ENCODE data around the gene PCBP3. TPM values are rescaled to one million over a fixed set of nuclear protein-coding genes. Genes with fewer than 3 reads are reported as not detected.
"Not testable (repeated sequence)": the region's sequence is repeated elsewhere in the genome, so short reads cannot be mapped to it uniquely, and the experiment has no call there.

Gene PCBP3
- total RNA-seq, 1 donor from 2014 or later = not detected

DNA sequence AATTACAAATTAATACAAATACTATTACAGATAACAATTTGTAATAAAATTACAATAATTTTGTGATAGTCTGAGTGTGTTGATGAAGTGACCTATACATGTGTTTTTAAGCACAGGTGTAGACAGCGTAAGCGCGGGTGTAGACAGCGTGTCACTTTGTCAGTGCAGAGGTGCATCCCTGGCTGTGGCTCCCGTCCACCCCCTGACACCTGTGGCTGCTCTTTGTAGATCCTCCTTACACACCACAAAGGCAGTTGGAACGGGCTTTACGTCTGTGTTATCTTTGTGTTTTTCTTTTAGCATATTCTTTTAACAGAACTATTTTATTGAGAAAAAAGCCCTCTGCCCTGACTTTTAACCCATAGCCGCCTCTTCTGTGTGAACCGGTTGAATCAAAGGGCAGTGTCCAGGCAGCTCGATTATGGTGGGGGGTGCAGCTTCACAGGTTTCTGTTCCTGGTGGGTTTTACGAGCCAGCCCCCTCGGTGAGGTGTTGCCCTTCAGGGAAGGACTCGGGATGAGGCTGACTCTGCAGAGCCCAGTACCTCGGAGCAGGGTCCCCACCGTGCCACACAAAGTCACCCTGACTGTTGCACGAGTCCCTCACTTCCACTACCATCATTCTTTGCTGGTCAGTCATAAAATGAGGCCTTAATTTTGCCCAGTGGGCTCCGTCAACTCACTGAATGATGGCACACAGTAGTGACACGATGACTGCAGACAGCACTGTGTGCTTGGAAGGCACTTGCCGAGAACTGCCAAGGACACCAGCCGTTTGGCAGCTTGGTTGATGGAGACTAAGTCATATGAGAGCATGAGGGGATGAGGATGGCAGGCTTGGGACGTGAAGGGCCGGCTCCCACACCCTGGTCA is 251.6 kb downstream of the PCBP3 start:
- TF ChIP-seq, protein P1, sequence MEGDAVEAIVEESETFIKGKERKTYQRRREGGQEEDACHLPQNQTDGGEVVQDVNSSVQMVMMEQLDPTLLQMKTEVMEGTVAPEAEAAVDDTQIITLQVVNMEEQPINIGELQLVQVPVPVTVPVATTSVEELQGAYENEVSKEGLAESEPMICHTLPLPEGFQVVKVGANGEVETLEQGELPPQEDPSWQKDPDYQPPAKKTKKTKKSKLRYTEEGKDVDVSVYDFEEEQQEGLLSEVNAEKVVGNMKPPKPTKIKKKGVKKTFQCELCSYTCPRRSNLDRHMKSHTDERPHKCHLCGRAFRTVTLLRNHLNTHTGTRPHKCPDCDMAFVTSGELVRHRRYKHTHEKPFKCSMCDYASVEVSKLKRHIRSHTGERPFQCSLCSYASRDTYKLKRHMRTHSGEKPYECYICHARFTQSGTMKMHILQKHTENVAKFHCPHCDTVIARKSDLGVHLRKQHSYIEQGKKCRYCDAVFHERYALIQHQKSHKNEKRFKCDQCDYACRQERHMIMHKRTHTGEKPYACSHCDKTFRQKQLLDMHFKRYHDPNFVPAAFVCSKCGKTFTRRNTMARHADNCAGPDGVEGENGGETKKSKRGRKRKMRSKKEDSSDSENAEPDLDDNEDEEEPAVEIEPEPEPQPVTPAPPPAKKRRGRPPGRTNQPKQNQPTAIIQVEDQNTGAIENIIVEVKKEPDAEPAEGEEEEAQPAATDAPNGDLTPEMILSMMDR (IDR thresholded peaks at IDR 0.05) = no peak
- DNase-seq (no peak), ATAC-seq (ENCODE audit: low read depth) (no peak)
- Mint-ChIP-seq H3K27me3 (no peaks in the 10 kb centered on the region), H3K27ac (no peak overlapping the region), H3K4me3 (no peak overlapping the region), H3K36me3 (ENCODE audit: low read depth) (no peaks in the 10 kb centered on the region), H3K9me3 (no peaks in the 10 kb centered on the region), H3K4me1 (peaks cover 20% of the 10 kb centered on the region)
- ChIA-PET POLR2A (no interaction called here), CTCF (no interaction called here)
- intact Hi-C loops (cut with micrococcal nuclease) = no loop called here

- Mint-ChIP-seq H3K36me3 (ENCODE audit: low read depth) (no peaks in the 10 kb centered on the region), H3K27ac (no peak overlapping the region), H3K4me1 (peaks cover 20% of the 10 kb centered on the region), H3K4me3 (no peak overlapping the region), H3K27me3 (no peaks in the 10 kb centered on the region), H3K9me3 (no peaks in the 10 kb centered on the region)
- DNase-seq (no peak), ATAC-seq (ENCODE audit: low read depth) (no peak)
- TF ChIP-seq, protein P1 (IDR thresholded peaks at IDR 0.05) = no peak
- intact Hi-C loops (cut with micrococcal nuclease) = no loop called here
- POLR2A ChIA-PET = no interaction called here
- CTCF ChIA-PET = no interaction called here
These were observed 252.3 kb downstream of the PCBP3 start for GRCh38 chr21:45895778-45896370.

DNA sequence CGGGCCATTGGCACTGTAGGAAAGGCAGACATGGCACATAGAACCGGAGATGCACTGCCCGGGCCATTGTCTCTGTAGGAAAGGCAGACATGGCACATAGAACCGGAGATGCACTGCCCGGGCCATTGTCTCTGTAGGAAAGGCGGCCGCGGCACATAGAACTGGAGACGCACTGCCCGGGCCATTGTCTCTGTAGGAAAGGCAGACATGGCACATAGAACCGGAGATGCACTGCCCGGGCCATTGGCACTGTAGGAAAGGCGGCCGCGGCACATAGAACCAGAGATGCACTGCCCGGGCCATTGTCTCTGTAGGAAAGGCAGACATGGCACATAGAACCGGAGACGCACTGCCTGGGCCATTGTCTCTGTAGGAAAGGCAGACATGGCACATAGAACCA is 252.9 kb downstream of the PCBP3 start:
- CTCF ChIA-PET; H3K27ac Mint-ChIP-seq; H3K4me3 Mint-ChIP-seq; H3K36me3 Mint-ChIP-seq (ENCODE audit: low read depth); intact Hi-C loops (cut with micrococcal nuclease); H3K27me3 Mint-ChIP-seq; POLR2A ChIA-PET; ATAC-seq (ENCODE audit: low read depth); DNase-seq; H3K9me3 Mint-ChIP-seq: not testable (repeated sequence)
- H3K4me1 Mint-ChIP-seq = peaks cover 17% of the 10 kb centered on the region

- H3K36me3 Mint-ChIP-seq (ENCODE audit: low read depth) = no peaks in the 10 kb centered on the region
- TF ChIP-seq, protein P1 (IDR thresholded peaks at IDR 0.05) = no peak
- no peaks in the 10 kb centered on the region for H3K27me3 Mint-ChIP-seq
- ATAC-seq (ENCODE audit: low read depth) (no peak), DNase-seq (no peak)
- CTCF ChIA-PET = no interaction called here
- H3K4me1 Mint-ChIP-seq = peaks cover 7% of the 10 kb centered on the region
- H3K9me3 Mint-ChIP-seq = no peaks in the 10 kb centered on the region
- H3K4me3 Mint-ChIP-seq = no peak overlapping the region
- no peak overlapping the region for H3K27ac Mint-ChIP-seq
- intact Hi-C loops (cut with micrococcal nuclease) = no loop called here
- POLR2A ChIA-PET = no interaction called here
These were observed 253.9 kb downstream of the PCBP3 start for GRCh38 chr21:45897191-45898027.

DNA sequence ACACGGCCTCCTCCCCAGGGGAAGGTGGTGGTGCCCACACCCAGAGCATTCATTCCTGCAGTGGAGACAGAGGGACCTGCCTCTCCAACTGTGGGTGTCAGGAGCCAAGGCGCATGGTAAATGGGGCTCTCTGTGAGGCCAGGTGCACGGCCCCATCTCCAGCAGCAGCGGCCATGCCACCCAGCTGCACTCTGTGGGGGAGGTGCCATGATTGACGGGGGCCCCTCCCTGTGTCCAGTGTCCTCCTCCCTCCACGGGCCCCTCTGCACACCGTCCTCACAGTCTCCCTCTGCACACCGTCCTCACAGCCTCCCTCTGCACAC is 254.5 kb downstream of the PCBP3 start:
- Mint-ChIP-seq H3K36me3 (ENCODE audit: low read depth) (no peaks in the 10 kb centered on the region), H3K27me3 (no peaks in the 10 kb centered on the region), H3K4me3 (no peak overlapping the region), H3K9me3 (no peaks in the 10 kb centered on the region), H3K27ac (no peak overlapping the region), H3K4me1 (peaks cover 2% of the 10 kb centered on the region)
- CTCF ChIA-PET = no interaction called here
- ATAC-seq (ENCODE audit: low read depth) = no peak
- intact Hi-C loops (cut with micrococcal nuclease) = no loop called here
- TF ChIP-seq, protein P1 (IDR thresholded peaks at IDR 0.05) = no peak
- POLR2A ChIA-PET = no interaction called here
- no peak for DNase-seq
